Hepatocyte (in vitro differentiated cells): Measurements from ENCODE around the gene TESMIN. TPM values are rescaled to one million over a fixed set of nuclear protein-coding genes. Genes with fewer than 3 reads are reported as not detected.

Experiments
- DNase-seq: peaks from one replicate; pipeline ENCODE4 v3.0.0-alpha.2; 2016; ENCODE audit warnings: low spot score
- H2AFZ ChIP-seq: fragments of 200-600 bp; sonication (generic); 2 replicates; pipeline ENCODE4 v1.6.0; 2016; ENCODE audit warnings: antibody characterized with exemption, mild to moderate bottlenecking
- H3K27ac ChIP-seq: fragments of 200-600 bp; sonication (generic); 2 replicates; pipeline ENCODE4 v1.5.1; 2016; ENCODE audit warnings: mild to moderate bottlenecking
- H3K27me3 ChIP-seq: fragments of 200-600 bp; sonication (generic); 2 replicates; pipeline ENCODE4 v1.6.1; 2016
- H3K36me3 ChIP-seq: fragments of 200-600 bp; sonication (generic); replicated peaks from 2 replicates; pipeline ENCODE4 v1.5.1; 2016; ENCODE audit warnings: low read depth; ENCODE audit not compliant: insufficient read depth
- H3K4me1 ChIP-seq: fragments of 200-600 bp; sonication (generic); 2 replicates; pipeline ENCODE4 v1.5.1; 2016; ENCODE audit warnings: mild to moderate bottlenecking, moderate library complexity; ENCODE audit not compliant: insufficient read depth
- H3K4me2 ChIP-seq: fragments of 200-600 bp; sonication (generic); 2 replicates; pipeline ENCODE4 v1.6.0; 2016
- H3K4me3 ChIP-seq: fragments of 200-600 bp; sonication (generic); 2 replicates; pipeline ENCODE4 v1.5.1; 2016; ENCODE audit warnings: mild to moderate bottlenecking
- H3K79me2 ChIP-seq: fragments of 200-600 bp; sonication (generic); 2 replicates; pipeline ENCODE4 v1.6.0; 2017; ENCODE audit warnings: mild to moderate bottlenecking
- H3K9me2 ChIP-seq: fragments of 200-600 bp; sonication (generic); replicated peaks from 2 replicates; pipeline ENCODE4 v1.6.0; 2017; ENCODE audit warnings: mild to moderate bottlenecking; ENCODE audit not compliant: insufficient read depth
- H3K9me3 ChIP-seq: fragments of 200-600 bp; sonication (generic); 2 replicates; pipeline ENCODE4 v1.5.1; 2016; ENCODE audit warnings: low read depth, mild to moderate bottlenecking
- H4K20me1 ChIP-seq: fragments of 200-600 bp; sonication (generic); 2 replicates; pipeline ENCODE4 v1.6.0; 2016; ENCODE audit warnings: mild to moderate bottlenecking; ENCODE audit not compliant: insufficient read depth, poor library complexity, severe bottlenecking
- CTCF ChIP-seq: fragments of 200-600 bp; sonication (generic); IDR thresholded peaks from 2 replicates; pipeline ENCODE4 v1.5.1; 2016; ENCODE audit warnings: antibody characterized with exemption, mild to moderate bottlenecking; ENCODE audit not compliant: poor library complexity
- EZH2 ChIP-seq: fragments of 200-600 bp; sonication (generic); IDR thresholded peaks from 2 replicates; pipeline ENCODE4 v1.6.1; 2016; ENCODE audit warnings: antibody characterized with exemption, mild to moderate bottlenecking, borderline replicate concordance
- EZH2phosphoT487 ChIP-seq: fragments of 200-600 bp; sonication (generic); IDR thresholded peaks from one replicate; pipeline ENCODE4 v1.6.1; 2018; ENCODE audit warnings: antibody characterized with exemption, mild to moderate bottlenecking, low read depth, moderate library complexity; ENCODE audit not compliant: unreplicated experiment, severe bottlenecking
- WGBS: methylation state at CpG from one replicate; pipeline ENCODE4 v1.1.6; 2016; ENCODE audit warnings: low lambda C conversion rate; ENCODE audit errors: missing lambda C conversion rate; 5-methylcytosine and 5-hydroxymethylcytosine counted together
- polyA plus RNA-seq: library from polyadenylated mRNA; unstranded; fragments of >200 nt; fragmentation: Nextera tagmentation; extraction: Ambion mirVana; gene quantifications from 2 replicates; pipeline ENCODE4 v1.2.1, GENCODE V29; 2016
- total RNA-seq: library from RNA; depleted of rRNA; stranded (reverse); fragments of >200 nt; gene quantifications from 2 replicates; pipeline ENCODE4 v1.2.3, GENCODE V29; 2014

Gene TESMIN
- total and polyA plus RNA-seq, 2 experiments from 2014 or later, result 1.5 to 6.7 TPM

- H2AFZ ChIP-seq, result no peak overlapping the region
- no peaks in the 10 kb centered on the region for H3K27me3 ChIP-seq
- H3K79me2 ChIP-seq, result no peaks in the 10 kb centered on the region
- H3K36me3 ChIP-seq, result no peaks in the 10 kb centered on the region
- H3K9me3 ChIP-seq, result no peaks in the 10 kb centered on the region
- H3K4me1 ChIP-seq, result no peaks in the 10 kb centered on the region
- TF ChIP-seq CTCF (no peak), EZH2 (no peak), EZH2phosphoT487 (no peak)
- no peak overlapping the region for H3K4me2 ChIP-seq
- no peaks in the 10 kb centered on the region for H4K20me1 ChIP-seq
- no peak for DNase-seq
- H3K4me3 ChIP-seq, result no peak overlapping the region
- no peaks in the 10 kb centered on the region for H3K9me2 ChIP-seq
- no peak overlapping the region for H3K27ac ChIP-seq
- 87% methylated on average over 31 of the region's 33 CpGs for WGBS
Measured at GRCh38 chr11:68670208-68670992, 80.9 kb downstream of the TESMIN start.

GRCh38 chr11:68669301-68670090 is 81.8 kb downstream of the TESMIN start:
- no peak overlapping the region for H2AFZ ChIP-seq
- H3K9me3 ChIP-seq, result no peaks in the 10 kb centered on the region
- TF ChIP-seq EZH2phosphoT487, result no peak
- TF ChIP-seq EZH2, result no peak
- TF ChIP-seq CTCF, result no peak

GRCh38 chr11:68667511-68668500 is 83.5 kb downstream of the TESMIN start:
- no peak for DNase-seq
- H3K36me3 ChIP-seq, result no peaks in the 10 kb centered on the region
- no peak overlapping the region for H3K27ac ChIP-seq
- no peaks in the 10 kb centered on the region for H3K27me3 ChIP-seq
- H3K4me2 ChIP-seq, result no peak overlapping the region
- H3K4me1 ChIP-seq, result no peaks in the 10 kb centered on the region
- no peak overlapping the region for H2AFZ ChIP-seq
- TF ChIP-seq CTCF (no peak), EZH2phosphoT487 (no peak), EZH2 (no peak)
- no peak overlapping the region for H3K4me3 ChIP-seq
- H3K9me2 ChIP-seq, result no peaks in the 10 kb centered on the region
- H3K79me2 ChIP-seq, result no peaks in the 10 kb centered on the region
- no peaks in the 10 kb centered on the region for H3K9me3 ChIP-seq
- 87% methylated on average over 16 of the region's 21 CpGs for WGBS
- no peaks in the 10 kb centered on the region for H4K20me1 ChIP-seq

More at GRCh38 chr11:68669301-68670090, 81.8 kb downstream of the TESMIN start:
- Histone ChIP-seq H3K4me1 (no peaks in the 10 kb centered on the region), H3K4me3 (no peak overlapping the region), H3K36me3 (no peaks in the 10 kb centered on the region), H3K9me2 (no peaks in the 10 kb centered on the region), H3K79me2 (no peaks in the 10 kb centered on the region), H4K20me1 (no peaks in the 10 kb centered on the region), H3K4me2 (no peak overlapping the region), H3K27me3 (no peaks in the 10 kb centered on the region), H3K27ac (no peak overlapping the region)
- WGBS, result 88% methylated on average over 27 of the region's 27 CpGs
- DNase-seq, result no peak
